GM19193 (cell line): ENCODE results near the gene FAM241A.

Experiments
- POLR2A ChIP-seq: IDR thresholded peaks from 4 replicates; pipeline ENCODE4 v1.6.1; 2011; ENCODE audit not compliant: insufficient read depth, insufficient read length; ENCODE audit errors: extremely low read depth

Gene FAM241A

GRCh38 chr4:112125416-112125815, 19.8 kb upstream of the FAM241A start:
- TF ChIP-seq POLR2A: no peak

GRCh38 chr4:112127048-112127637, 18.1 kb upstream of the FAM241A start:
- TF ChIP-seq POLR2A: no peak

GRCh38 chr4:112127803-112128202, 17.5 kb upstream of the FAM241A start:
- no peak for TF ChIP-seq POLR2A

GRCh38 chr4:112128452-112128851, 16.8 kb upstream of the FAM241A start:
- no peak for TF ChIP-seq POLR2A

- TF ChIP-seq POLR2A: no peak
These were observed 14.3 kb upstream of the FAM241A start for GRCh38 chr4:112130906-112131305.

- TF ChIP-seq POLR2A: no peak
These were observed 8.7 kb upstream of the FAM241A start for GRCh38 chr4:112136551-112136950.

- TF ChIP-seq POLR2A: no peak
These were observed 6.7 kb upstream of the FAM241A start for GRCh38 chr4:112138538-112138937.

GRCh38 chr4:112140536-112140935, 4.7 kb upstream of the FAM241A start:
- TF ChIP-seq POLR2A: no peak

- TF ChIP-seq POLR2A: no peak
These were observed 3.7 kb upstream of the FAM241A start for GRCh38 chr4:112141366-112142138.

- no peak for TF ChIP-seq POLR2A
These were observed 3.1 kb upstream of the FAM241A start for GRCh38 chr4:112142182-112142581.

GRCh38 chr4:112143781-112144180, 1.5 kb upstream of the FAM241A start:
- no peak for TF ChIP-seq POLR2A

- TF ChIP-seq POLR2A: no peak
These were observed 518 bp upstream of the FAM241A start for GRCh38 chr4:112144546-112145325.

GRCh38 chr4:112145790-112146501, 692 bp downstream of the FAM241A start:
- TF ChIP-seq POLR2A: no peak

- TF ChIP-seq POLR2A: no peak
These were observed 1.2 kb downstream of the FAM241A start for GRCh38 chr4:112146502-112146813.

- no peak for TF ChIP-seq POLR2A
These were observed 2.4 kb downstream of the FAM241A start for GRCh38 chr4:112147697-112148096.

GRCh38 chr4:112150920-112151319, 5.7 kb downstream of the FAM241A start:
- no peak for TF ChIP-seq POLR2A

- no peak for TF ChIP-seq POLR2A
These were observed 7.3 kb downstream of the FAM241A start for GRCh38 chr4:112152521-112152920.
